HG02759 (cell line): ENCODE measurements around the gene PMM2.
"Not testable (repeated sequence)": the region's sequence is repeated elsewhere in the genome, so short reads cannot be mapped to it uniquely, and the experiment has no call there.

Experiments
- ATAC-seq: cut with Tn5 transposase; IDR thresholded peaks from one replicate; pipeline ENCODE4 v1.9.1; 2021; ENCODE audit warnings: mild to moderate bottlenecking, moderate library complexity; ENCODE audit not compliant: unreplicated experiment

Gene PMM2

DNA sequence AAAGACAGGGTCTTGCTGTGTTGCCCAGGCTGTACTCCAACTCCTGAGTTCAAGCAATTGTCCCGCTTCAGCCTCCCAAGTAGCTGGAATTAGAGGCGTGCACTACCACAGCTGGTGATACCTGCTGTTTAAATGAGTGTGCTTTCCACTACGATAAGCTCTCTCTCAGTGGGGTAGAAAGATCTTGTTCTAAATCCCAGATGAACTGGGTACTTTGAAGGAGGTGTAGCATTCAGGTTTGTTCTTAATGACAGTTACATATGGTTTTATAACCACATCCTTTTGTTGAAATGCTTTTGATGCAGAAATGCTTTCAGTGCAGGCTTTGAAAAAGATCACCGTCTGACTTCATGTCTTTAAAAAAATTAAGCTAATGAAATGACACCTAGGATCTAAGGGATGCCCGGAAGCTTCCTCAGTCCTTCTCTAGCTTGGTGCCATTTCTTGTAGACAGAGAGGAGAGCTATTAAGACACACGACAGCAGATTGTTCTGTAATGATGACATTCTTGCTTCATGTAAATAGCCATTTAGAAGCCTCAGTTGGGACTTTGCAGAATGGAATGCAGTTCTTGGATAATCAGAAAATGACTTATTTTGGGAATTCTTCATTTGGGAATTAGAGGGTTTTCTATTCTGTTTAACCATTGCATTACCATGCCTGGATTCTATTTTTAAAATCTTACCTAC lies 19.5 kb downstream of the PMM2 start:
- no peak for ATAC-seq

DNA sequence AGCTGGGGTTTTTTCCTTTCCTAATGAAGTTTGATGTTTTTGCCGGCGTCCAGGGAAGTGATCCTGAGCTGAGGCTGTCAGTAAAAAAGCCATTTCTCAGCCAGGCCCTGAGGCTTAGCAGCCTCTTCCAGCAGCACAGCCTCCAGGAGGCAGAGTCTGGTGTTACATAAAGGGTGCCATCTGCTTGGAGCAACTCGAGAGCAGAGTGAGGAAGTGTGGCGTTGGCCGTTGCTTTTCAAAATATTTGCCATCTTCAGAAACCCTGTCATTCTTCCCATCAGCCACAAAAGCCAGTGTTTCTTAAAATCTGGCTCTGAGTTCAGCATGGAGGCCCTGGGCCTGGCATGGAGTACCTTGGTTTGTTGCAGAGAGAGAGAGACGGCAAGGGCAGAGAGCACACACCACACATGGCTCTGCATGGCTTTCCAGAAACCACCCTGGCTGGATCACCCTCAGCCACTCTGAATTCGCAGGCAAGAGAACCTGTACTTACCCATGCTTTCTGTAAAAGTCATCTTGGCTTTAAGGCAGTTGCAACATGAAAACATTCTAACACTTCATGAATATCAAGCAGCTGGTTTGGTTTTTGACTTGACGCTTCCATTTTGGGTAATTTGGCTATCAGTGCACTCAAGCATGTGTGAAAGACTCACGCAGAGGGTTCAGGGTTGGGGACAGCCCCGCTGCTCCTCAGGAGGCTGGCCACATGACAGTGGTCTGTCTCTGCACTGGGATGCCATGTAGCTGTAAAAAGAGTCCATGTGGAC lies 21.0 kb downstream of the PMM2 start:
- ATAC-seq, result peak; percentile 85

DNA sequence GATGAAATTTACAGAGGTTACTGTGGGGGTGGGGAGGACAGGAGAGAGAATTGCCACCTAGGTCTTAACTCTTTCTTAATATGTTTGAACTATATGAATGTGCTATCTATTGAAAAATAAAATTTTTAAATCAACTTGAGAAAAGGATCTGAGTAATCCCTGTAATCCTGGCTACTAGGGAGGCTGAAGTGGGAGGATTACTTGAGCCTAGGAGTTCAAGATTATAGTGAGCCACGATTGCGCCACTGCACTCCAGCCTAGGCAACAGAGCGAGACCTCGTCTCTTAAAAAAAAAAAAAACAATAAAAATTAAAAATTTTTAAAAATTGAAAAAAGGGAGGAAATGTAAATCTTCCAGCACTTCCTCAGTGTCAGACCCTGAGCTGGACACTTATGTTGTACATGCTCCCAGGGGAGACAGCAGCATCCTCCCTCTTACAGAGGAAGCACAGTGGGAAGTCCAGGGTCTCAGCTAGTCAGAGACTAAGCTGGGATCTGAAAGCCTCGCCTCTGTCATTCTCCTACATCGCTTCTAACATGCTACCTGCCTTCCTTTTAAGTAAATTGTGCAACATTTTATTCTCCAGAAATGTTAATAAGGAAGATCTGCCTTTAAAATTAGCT lies 21.9 kb downstream of the PMM2 start:
- no peak for ATAC-seq

DNA sequence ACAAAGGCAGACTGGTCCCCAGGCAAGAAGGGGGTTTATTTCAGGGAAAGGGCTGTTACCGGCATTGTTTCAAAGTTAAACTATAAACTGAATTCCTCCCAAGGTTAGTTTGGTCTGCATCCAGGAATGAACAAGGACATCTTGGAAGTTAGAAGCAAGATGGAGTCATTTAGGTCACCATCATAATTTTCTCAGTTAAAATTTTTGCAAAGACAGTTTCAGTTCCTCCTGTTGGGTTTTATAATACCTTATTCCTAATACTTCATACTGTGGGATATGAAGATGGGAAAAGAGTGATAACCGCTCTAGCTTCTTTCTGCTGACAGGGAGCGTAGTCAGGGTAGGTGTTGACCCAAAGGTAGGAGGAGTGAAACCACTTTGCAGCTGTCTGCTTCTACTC lies 24.8 kb downstream of the PMM2 start:
- no peak for ATAC-seq

DNA sequence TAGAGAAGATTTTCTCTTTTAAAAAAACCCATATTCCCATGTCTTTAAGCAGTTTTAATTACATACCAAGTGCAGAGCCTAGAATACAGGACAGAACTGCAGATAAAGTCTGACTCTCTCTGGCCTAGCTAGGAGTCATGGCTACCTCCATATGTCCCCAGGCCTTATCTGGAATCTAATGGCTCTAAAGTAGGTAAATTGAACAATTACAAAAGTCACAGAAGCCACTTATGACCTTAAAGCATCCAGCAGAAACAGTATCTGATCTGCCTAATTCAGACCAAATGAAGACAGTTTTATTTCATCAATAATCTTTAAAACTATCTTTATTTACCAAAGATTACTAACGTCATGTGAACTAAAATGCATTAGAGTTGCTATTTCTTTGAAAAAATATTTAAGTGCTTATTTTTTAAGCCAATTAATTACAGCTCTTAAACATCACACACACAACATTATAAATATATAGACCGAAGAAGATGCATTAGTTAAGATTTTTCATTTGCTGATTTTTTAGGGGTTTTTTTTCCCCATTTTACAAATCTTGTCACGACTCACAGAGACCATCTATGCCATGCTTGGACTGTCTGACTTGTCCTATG lies 28.7 kb downstream of the PMM2 start:
- ATAC-seq, result no peak

DNA sequence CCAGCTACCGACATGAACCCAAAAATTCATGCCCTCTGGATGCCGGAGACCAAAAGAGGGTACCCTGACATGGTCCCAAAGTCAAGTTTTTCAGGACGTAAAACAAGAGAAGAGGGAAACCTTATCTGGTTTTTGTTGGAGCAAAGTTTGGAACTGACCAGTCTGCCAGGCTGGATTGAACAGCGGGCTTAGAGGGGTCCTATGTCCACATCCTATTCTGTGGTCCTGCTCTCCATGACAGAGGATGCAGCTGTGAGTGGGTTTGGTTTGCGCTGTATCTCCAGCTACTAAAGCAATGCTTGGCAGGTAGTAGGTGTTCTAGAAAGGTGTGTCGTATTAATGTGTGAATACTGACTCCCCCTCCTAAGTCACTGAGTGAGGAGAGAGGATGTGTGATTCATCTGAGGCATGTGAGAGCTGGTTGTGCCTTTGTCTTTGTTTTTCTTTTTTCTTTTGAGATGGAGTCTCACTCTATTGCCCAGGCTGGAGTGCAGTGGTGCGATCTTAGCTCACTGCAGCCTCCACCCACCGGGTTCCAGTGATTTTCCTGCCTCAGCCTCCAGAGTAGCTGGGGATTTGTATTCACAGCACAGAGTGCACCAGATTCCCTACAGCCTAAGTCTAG lies 31.0 kb downstream of the PMM2 start:
- ATAC-seq, result no peak

DNA sequence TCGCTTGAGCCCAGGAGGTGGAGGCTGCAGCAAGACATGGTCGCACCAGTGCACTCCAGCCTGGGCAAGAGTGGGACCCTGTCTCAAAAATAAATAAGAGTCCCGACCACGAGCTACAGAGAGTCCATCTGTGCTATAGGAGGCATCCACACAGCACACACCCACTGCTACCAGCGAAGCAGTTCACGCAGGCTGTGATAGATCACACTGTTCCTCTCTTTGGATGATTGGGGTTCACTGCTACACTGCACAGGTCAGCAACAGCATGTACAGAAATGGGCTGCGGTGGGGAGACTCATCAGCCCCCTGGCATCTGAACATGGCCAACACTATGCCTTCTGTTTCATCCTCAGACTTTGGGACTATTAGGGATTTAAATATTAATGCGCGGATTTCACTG lies 33.8 kb downstream of the PMM2 start:
- ATAC-seq, result no peak

DNA sequence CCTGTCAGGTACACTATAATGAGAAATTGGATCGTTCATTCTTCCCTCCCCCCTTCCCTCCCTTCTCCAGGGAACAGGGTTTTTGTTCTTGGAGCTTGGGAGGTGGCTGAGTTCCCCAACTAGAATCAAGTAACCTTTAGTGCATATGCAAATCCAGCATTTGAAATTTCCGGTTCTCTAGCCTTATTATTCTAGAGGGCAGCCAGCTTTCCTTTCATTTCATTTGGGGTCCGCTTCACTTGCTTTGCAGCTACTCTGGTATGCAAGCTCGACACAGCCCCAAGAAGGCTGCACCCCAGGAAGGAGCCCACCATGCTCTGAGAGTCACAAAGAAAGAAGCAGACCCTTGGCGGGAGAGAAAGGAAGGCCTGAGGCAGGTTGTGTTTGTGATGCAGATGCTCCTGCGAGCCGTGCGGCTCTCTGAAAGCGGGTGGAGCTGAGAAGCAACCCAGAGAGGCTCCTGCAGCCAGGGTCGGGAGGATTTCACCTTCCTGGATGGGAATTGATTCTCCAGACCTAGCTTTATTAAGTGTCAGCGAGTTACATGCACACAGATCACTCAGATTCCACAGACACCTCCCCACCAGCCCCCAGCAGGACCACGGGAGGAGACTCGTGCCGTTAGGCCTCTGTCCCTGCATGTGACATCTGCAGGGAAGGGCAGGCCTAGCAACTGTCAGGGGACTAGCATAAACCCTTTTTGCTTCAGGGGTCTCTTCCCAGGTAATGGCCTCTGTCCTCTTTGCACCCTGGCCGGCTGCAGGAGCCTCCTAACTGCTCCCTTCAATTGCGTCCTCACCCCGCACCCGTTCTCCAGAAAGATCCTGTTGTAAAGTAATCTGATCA lies 34.5 kb downstream of the PMM2 start:
- no peak for ATAC-seq

DNA sequence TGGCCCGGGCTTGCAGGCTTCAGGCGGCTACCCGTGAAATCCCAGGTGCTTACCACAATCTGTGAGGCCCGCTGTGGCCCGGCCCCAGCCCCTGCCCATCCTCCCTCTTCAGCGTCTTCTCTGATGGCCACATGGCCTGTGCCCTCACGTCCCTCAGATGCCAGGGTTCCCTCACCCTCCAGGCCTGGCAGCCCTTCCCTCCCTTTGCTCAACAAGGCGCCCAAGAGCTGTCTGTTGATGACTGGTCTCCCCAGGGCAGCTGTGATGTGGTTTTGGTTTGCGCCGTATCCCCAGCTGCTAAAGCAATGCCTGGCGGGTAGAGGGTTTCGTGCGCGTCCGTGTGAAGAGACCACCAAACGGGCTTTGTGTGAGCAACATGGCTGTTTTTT lies 35.1 kb downstream of the PMM2 start:
- ATAC-seq, result no peak

DNA sequence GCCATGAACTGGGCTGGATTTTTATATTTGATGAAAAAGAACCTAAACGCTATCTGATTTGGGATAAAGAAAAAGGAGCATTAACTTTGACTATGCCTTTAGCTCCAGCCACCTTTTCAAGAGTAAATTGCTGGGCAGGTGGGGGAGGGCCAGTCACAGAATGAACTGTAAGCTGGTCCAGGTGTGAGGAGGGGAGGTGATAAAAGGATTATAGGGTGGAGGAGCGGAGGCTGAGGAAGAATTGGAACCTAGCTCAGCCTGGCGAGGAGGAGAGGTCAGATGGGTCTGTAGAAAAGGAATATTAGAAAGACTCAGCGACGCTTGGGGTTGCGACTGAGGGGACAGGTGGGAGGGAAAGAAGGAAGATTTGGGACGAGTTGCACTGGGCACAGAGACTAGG lies 39.2 kb downstream of the PMM2 start:
- ATAC-seq, result not testable (repeated sequence)

DNA sequence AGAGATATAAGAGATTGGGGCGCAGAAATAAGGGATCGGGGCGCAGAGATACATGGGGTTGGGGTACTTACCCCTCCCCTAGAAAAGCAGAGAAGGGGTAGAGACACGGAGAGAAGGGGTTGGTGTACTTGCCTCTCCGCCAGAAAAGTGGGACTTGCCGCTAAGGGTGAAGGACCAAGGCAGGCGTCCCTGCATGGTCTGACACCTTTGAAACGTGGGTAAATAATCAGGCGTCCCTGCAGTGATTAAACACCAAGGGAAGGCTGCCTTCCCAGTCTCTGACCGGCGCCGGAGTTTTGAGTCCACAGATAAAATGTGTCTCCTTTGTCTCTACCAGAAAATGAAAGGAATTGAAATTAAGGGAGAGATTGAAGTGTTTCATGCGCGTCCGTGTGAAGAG lies 40.0 kb downstream of the PMM2 start:
- not testable (repeated sequence) for ATAC-seq

DNA sequence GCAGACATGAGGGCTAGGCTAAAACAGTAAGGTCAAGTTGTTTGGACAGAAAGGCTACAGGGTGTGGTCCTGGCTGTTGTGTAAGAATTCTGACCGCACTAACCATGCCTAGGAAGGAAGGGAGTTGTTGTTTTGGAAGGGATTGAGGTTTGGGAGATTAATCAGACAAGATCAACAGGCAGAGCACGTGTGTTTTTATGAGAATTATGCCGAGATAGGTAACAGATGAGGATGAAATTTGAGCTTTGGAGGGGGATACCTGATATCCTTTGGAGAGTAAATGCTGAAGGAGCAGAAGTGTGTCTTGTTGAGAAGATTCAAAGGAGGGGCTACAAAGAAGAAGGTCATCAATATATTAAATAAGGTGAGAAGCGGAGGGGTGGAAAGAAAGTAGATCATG lies 44.4 kb downstream of the PMM2 start:
- not testable (repeated sequence) for ATAC-seq

DNA sequence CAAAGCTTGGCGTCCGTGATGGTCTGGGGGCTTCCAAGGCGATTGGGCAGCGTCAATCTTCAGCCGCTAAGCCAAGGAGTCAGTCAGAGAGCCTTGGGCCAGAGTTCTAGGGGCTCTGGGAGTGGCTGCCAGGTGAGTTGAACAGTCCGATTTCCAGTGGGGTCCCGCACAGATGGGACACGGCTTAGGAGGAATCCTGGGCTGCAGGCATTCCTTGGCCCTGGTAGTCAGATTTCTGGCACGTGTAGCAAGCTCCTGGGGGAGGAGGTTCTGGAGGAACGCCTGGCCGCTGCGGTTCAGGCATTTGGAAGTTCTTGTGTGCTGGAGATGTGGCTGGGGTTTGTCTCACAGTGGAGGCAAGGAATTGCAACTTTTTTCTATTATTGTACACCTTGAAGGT lies 45.7 kb downstream of the PMM2 start:
- not testable (repeated sequence) for ATAC-seq

DNA sequence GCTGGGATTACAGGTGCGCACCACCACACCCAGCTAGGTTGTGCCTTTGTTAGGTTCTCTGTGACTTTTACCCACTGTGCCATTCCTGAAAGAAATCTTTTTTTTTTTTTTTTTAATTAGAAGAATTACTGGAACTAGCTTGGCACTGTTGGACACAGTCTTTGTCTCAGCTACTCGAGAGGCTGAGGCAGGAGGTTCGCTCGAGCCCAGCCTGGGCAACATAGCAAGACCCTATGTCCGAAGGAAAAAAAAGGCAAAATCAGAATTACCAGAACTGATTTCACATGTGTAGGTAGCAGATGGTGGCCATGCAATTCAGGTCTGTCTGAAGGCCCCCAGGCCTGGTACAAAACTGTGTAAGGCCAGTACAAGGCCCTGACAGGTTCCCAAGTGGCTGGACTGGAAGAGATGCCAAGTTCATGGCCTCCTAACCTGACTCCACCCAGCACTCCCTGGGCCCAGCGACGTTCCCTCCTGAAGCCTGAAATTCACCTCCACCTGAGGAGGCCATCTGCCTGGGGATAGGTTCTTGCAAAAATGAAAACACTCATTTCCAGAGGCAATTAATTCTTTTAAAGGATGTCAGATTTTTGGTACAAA lies 48.2 kb downstream of the PMM2 start:
- no peak for ATAC-seq

DNA sequence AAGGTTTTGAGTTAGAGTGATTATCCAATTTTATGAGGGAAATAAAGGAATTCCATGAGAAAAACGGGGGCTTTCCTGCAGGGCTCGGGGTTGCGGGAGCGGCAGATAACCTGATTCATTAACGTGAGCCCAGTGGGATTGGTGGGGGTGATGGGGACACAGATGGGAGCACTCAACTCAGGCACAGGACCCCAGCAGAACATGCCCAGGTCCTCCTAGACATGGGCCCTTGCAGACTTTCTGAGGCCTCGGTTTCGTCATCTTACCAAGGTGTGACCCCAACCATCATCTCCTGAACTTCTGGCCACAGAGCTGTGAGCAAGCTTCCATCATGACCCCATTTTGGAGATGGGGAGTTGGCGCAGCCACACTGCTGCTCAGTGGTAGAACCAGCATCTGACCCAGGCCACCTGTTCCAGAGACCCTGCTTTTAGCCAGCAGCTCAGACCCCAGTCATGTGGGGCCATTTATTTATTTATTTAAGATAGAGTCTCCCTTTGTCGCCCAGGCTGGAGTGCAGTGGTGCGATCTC lies 48.8 kb downstream of the PMM2 start:
- ATAC-seq, result no peak

DNA sequence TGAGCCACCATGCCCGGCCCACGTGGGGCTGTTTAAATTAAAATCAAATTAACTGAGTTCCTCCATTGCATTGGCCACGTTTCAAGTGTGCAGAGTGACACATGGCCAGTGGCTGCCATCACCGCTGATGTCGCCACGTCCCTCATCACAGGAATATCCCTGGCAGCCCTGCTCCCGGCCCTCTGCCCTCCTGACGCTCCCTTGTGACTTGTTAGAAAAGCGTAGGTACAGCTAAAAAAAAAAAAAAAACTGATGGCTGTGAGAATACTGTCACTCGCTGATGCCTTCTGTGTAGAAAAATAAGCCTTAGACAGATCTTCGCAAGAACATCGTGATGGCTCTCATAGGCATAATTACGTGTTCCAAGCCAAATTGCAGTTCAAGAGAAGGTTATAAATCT lies 49.5 kb downstream of the PMM2 start:
- ATAC-seq, result no peak

DNA sequence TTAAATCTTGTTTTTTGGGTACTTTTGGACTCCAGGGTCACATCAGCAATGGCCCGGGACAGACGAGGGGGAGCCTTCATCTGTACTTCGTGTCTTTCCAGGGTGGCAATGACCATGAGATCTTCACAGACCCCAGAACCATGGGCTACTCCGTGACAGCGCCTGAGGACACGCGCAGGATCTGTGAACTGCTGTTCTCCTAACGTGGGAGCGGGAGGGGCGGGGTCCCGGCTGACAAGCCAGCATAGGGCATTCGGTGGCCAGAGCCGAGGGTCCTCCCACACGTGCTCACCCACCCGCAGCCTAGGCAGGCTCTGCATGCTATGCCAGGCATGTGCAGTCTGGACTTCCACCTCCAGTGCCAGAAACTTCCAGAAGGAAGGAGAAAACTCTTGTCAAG lies 50.0 kb downstream of the PMM2 start:
- ATAC-seq, result no peak

DNA sequence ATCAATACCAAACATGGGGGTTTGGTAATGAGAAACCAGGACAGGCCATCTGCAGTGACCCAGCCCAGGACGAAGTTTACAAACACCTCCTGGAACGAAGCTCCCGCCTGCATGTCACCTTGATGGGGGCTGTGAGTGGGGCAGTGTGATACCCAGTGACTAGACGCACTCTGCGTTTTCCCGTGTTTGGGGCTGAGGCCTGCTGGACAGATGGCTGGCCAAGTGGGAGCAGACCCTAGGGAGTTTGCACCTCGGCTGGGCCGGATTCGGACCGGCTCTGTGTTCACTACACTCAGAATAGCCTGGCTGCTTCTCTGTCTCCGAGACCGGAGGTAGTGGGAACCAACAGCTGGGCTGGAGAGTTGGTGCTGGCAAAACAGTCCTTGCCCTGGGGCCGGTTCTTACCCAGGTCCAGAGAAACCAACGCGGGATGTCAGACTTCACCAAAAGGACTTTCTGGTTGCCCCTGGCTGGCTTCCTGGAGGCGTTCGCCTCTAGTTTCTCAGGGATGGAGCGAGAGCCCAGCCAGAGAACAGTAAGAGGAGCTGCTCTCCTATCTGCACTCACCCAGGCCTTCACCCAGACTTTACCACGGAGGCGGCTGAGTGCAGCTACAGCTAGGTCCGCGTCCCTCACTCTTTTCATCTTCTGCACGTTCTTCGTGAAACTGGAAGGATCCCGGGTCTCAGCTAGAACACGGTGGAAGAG lies 50.7 kb downstream of the PMM2 start:
- ATAC-seq, result no peak

DNA sequence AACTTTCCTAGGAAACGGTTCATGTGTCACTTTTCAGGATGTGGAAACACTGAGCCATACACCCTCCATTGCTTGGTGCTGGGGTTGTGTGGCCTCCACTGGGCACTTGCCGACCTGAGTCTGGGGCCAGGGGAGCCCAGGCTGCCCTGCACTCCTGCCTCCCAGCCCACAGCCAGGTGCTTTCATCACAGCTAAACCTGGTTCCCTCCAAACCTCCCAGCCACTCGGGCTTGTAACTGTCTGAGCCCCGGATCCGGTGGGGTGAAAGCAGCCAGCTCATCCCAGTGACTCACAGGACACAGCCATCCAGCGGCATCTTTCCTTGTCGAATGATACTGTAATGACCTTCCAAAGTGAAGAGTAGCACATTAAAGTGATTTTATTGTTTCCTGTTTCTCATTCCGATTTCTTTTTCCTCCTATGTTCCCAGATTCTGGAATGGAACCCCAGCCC lies 51.3 kb downstream of the PMM2 start:
- no peak for ATAC-seq
